Vagina (tissue), 2 donors: ENCODE data around the gene ZFAND2A.

Source experiments
- CTCF ChIP-seq, 3 experiments: fragments of 450-650 bp in 2 of 3; fragments of 200-600 bp in 1 of 3; sonication (generic) in 1 of 3; IDR thresholded peaks; one replicate each; pipeline ENCODE4 v1.5.1; 2017 to 2019; ENCODE audit warnings: antibody characterized with exemption in 3 of 3, mild to moderate bottlenecking in 2 of 3, moderate library complexity in 2 of 3
- POLR2A ChIP-seq, 2 donors: fragments of 450-650 bp; IDR thresholded peaks; one replicate each; pipeline ENCODE4 v1.6.1; 2017; ENCODE audit warnings: antibody characterized with exemption in 2 of 2, mild to moderate bottlenecking in 2 of 2, moderate library complexity in 2 of 2
- POLR2AphosphoS5 ChIP-seq, 2 donors: sonication (generic); formaldehyde crosslinking; IDR thresholded peaks; one replicate each; pipeline ENCODE4 v1.9.0; 2017; ENCODE audit warnings: antibody characterized with exemption in 2 of 2, mild to moderate bottlenecking in 2 of 2, low read depth in 1 of 2; ENCODE audit not compliant: insufficient read depth in 1 of 2

- TF ChIP-seq CTCF (IDR thresholded peaks at IDR 0.05): no peak
- TF ChIP-seq POLR2A (IDR thresholded peaks at IDR 0.05): no peak
- TF ChIP-seq POLR2AphosphoS5 (IDR thresholded peaks at IDR 0.05; ENCODE audit: insufficient read depth in 1 of 2, low read depth in 1 of 2): no peak
Observed at GRCh38 chr7:1160670-1161021, 650 bp upstream of the ZFAND2A start.
